Lower lobe of right lung (tissue), 2 donors: ENCODE data around the gene CDK19. TPM values are rescaled to one million over a fixed set of nuclear protein-coding genes. Genes with fewer than 3 reads are reported as not detected.

Source experiments
- ATAC-seq, 2 donors: fragments of 200-7000 bp; cut with Tn5 transposase; one replicate each; pipeline ENCODE4 v1.9.1; 2020 to 2022; ENCODE audit warnings: mild to moderate bottlenecking in 2 of 2, moderate library complexity in 2 of 2
- DNase-seq: peaks from one replicate; pipeline ENCODE4 v3.0.0-alpha.2; 2020
- H3K27ac ChIP-seq: fragments of 200-600 bp; one replicate; pipeline ENCODE4 v1.8.0; 2022
- H3K27me3 ChIP-seq: fragments of 200-600 bp; one replicate; pipeline ENCODE4 v1.8.0; 2022; ENCODE audit warnings: low read depth
- H3K36me3 ChIP-seq: fragments of 200-600 bp; one replicate; pipeline ENCODE4 v1.8.0; 2022; ENCODE audit warnings: mild to moderate bottlenecking
- H3K4me1 ChIP-seq: fragments of 200-600 bp; one replicate; pipeline ENCODE4 v1.8.0; 2022
- H3K4me3 ChIP-seq: fragments of 200-600 bp; one replicate; pipeline ENCODE4 v1.8.0; 2022; ENCODE audit warnings: mild to moderate bottlenecking
- H3K9me3 ChIP-seq: fragments of 200-600 bp; one replicate; pipeline ENCODE4 v1.8.0; 2022
- CTCF ChIP-seq: fragments of 200-600 bp; IDR thresholded peaks from one replicate; pipeline ENCODE4 v1.8.0; 2022; ENCODE audit warnings: antibody characterized with exemption, mild to moderate bottlenecking
- intact Hi-C: fragments of 100-400 bp; cut with DNase I; formaldehyde crosslinking; loops from one replicate; pipeline ENCODE4 v1.11.0; 2022
- total RNA-seq: library from RNA; stranded (reverse); fragmentation: NEBNext Ultra II Directional; extraction: Animal tissue kit (Norgen Biotek cat#: 25700); gene quantifications from one replicate; pipeline ENCODE4 v1.2.1, GENCODE V29; 2021
- donor health status: DM: no; HTN: yes; CAD: no; lungs with severe emphysema.

The CDK19 gene
- total RNA-seq, 1 donor from 2014 or later: 26.0 TPM

- no peak for TF ChIP-seq CTCF
- Histone ChIP-seq H3K4me1 (no peaks in the 10 kb centered on the region), H3K36me3 (no peaks in the 10 kb centered on the region), H3K4me3 (no peak overlapping the region), H3K27me3 (no peaks in the 10 kb centered on the region), H3K27ac (no peak overlapping the region), H3K9me3 (no peaks in the 10 kb centered on the region)
- DNase-seq (no peak), ATAC-seq (no peak)
- intact Hi-C loops: no loop called here
Observed at GRCh38 chr6:110563711-110564110, 251.6 kb downstream of the CDK19 start.

- no peak for TF ChIP-seq CTCF
- intact Hi-C loops: no loop called here
- Histone ChIP-seq H3K36me3 (no peaks in the 10 kb centered on the region), H3K27ac (no peak overlapping the region), H3K4me3 (no peak overlapping the region), H3K27me3 (no peaks in the 10 kb centered on the region), H3K9me3 (no peaks in the 10 kb centered on the region), H3K4me1 (no peaks in the 10 kb centered on the region)
- ATAC-seq (no peak), DNase-seq (no peak)
Observed at GRCh38 chr6:110562316-110562915, 252.9 kb downstream of the CDK19 start.

GRCh38 chr6:110561696-110562095 is 253.6 kb downstream of the CDK19 start:
- ATAC-seq: no peak
- intact Hi-C loops: no loop called here
- no peak for DNase-seq
- no peak for TF ChIP-seq CTCF
- Histone ChIP-seq H3K27ac (no peak overlapping the region), H3K27me3 (no peaks in the 10 kb centered on the region), H3K4me3 (no peak overlapping the region), H3K4me1 (no peaks in the 10 kb centered on the region), H3K9me3 (no peaks in the 10 kb centered on the region), H3K36me3 (no peaks in the 10 kb centered on the region)

GRCh38 chr6:110561008-110561396 is 254.3 kb downstream of the CDK19 start:
- ATAC-seq: no peak
- TF ChIP-seq CTCF: no peak
- Histone ChIP-seq H3K27me3 (no peaks in the 10 kb centered on the region), H3K27ac (no peak overlapping the region), H3K4me1 (no peaks in the 10 kb centered on the region), H3K9me3 (no peaks in the 10 kb centered on the region), H3K36me3 (no peaks in the 10 kb centered on the region), H3K4me3 (no peak overlapping the region)
- intact Hi-C loops: no loop called here
- DNase-seq: no peak

- no peaks in the 10 kb centered on the region for H3K9me3 ChIP-seq
- ATAC-seq: no peak
Observed at GRCh38 chr6:110560239-110561007, 254.8 kb downstream of the CDK19 start.

More at GRCh38 chr6:110560239-110561007, 254.8 kb downstream of the CDK19 start:
- no peaks in the 10 kb centered on the region for H3K27me3 ChIP-seq
- H3K4me3 ChIP-seq: no peak overlapping the region
- no peak for DNase-seq
- no peaks in the 10 kb centered on the region for H3K36me3 ChIP-seq
- H3K4me1 ChIP-seq: no peaks in the 10 kb centered on the region
- TF ChIP-seq CTCF: no peak
- intact Hi-C loops: no loop called here
- H3K27ac ChIP-seq: no peak overlapping the region

Other genes starting within 250 kb of the CDK19 start
- gene AMD1, start 59.3 kb upstream of the CDK19 start, total RNA-seq: 65.8 TPM
- gene GTF3C6, start 143.2 kb upstream of the CDK19 start, total RNA-seq: 46.1 TPM
- gene RPF2, start 166.6 kb upstream of the CDK19 start, total RNA-seq: 15.5 TPM